ENCODE measurements around the gene RPAIN. TPM values are rescaled to one million over a fixed set of nuclear protein-coding genes. Genes with fewer than 3 reads are reported as not detected.
"Not testable (repeated sequence)": the region's sequence is repeated elsewhere in the genome, so short reads cannot be mapped to it uniquely, and the experiment has no call there.

RPAIN gene
- total RNA-seq, 2 experiments from 2014 or later, result 64.7 to 68.8 TPM

- Mint-ChIP-seq H3K27ac (peak overlapping the region; percentile 82), H3K4me1 (ENCODE audit: low read depth) (peaks cover 21% of the 10 kb centered on the region), H3K36me3 (ENCODE audit: low read depth) (peaks cover 43% of the 10 kb centered on the region)
- H3K4me3 Mint-ChIP-seq; intact Hi-C loops (cut with micrococcal nuclease); H3K9me3 Mint-ChIP-seq; H3K27me3 Mint-ChIP-seq (ENCODE audit: low read depth); DNase-seq: not testable (repeated sequence)
- CTCF ChIA-PET, result interaction anchor here (3.2 kb wide), 1 partner anchor 8 kb away, joined by 11 read pairs; the partner anchor contains the start of gene C1QBP
Observed at GRCh38 chr17:5431234-5431633, 11.3 kb downstream of the RPAIN start.

GRCh38 chr17:5431949-5432556 is 12.1 kb downstream of the RPAIN start:
- intact Hi-C loops (cut with micrococcal nuclease), result no loop called here
- Mint-ChIP-seq H3K36me3 (ENCODE audit: low read depth) (peaks cover 49% of the 10 kb centered on the region), H3K9me3 (no peaks in the 10 kb centered on the region), H3K27me3 (ENCODE audit: low read depth) (no peaks in the 10 kb centered on the region), H3K4me3 (no peak overlapping the region), H3K4me1 (ENCODE audit: low read depth) (peaks cover 29% of the 10 kb centered on the region), H3K27ac (peak overlapping the region; percentile 82)
- CTCF ChIA-PET, result interaction anchor here (0.6 kb wide), 1 partner anchor 235 kb away, joined by 4 read pairs; no protein-coding TSS in a partner anchor
- DNase-seq, result no peak

GRCh38 chr17:5434984-5435383 is 15.0 kb downstream of the RPAIN start:
- no peak overlapping the region for H3K4me3 Mint-ChIP-seq
- H3K27ac Mint-ChIP-seq, result peak overlapping the region; percentile 73
- peaks cover 55% of the 10 kb centered on the region for H3K36me3 Mint-ChIP-seq (ENCODE audit: low read depth)
- intact Hi-C loops (cut with micrococcal nuclease), result loop anchor here (5.0 kb wide), 2 partner anchors 138 to 468 kb away; partner anchors contain the start of gene SPAG7
- DNase-seq, result no peak
- peaks cover 45% of the 10 kb centered on the region for H3K4me1 Mint-ChIP-seq (ENCODE audit: low read depth)
- CTCF ChIA-PET, result interaction anchor here (0.7 kb wide), 1 partner anchor 17 kb away, joined by 3 read pairs; no protein-coding TSS in a partner anchor
- no peaks in the 10 kb centered on the region for H3K27me3 Mint-ChIP-seq (ENCODE audit: low read depth)
- no peaks in the 10 kb centered on the region for H3K9me3 Mint-ChIP-seq

GRCh38 chr17:5435781-5436315 is 15.9 kb downstream of the RPAIN start:
- Mint-ChIP-seq H3K27ac (peak overlapping the region; percentile 73), H3K4me3 (peak overlapping the region; percentile 47)
- intact Hi-C loops (cut with micrococcal nuclease), result loop anchor here (5.0 kb wide), 2 partner anchors 139 to 469 kb away; partner anchors contain the start of gene SPAG7

GRCh38 chr17:5437721-5438317 is 17.8 kb downstream of the RPAIN start:
- no peak for DNase-seq
- intact Hi-C loops (cut with micrococcal nuclease), result loop anchor here (2.0 to 5.0 kb wide), 3 partner anchors 31 to 471 kb away; partner anchors contain the start of genes DHX33 and SPAG7
- CTCF ChIA-PET, result interaction anchor here (0.6 to 2.3 kb wide), 3 partner anchors 15 to 1048 kb away, joined by 3 to 7 read pairs (median 7); no protein-coding TSS in a partner anchor
- no peaks in the 10 kb centered on the region for H3K27me3 Mint-ChIP-seq (ENCODE audit: low read depth)
- H3K27ac Mint-ChIP-seq, result peak overlapping the region; percentile 83
- peaks cover 43% of the 10 kb centered on the region for H3K4me1 Mint-ChIP-seq (ENCODE audit: low read depth)
- peak overlapping the region; percentile 81 for H3K4me3 Mint-ChIP-seq
- H3K9me3 Mint-ChIP-seq, result no peaks in the 10 kb centered on the region
- H3K36me3 Mint-ChIP-seq (ENCODE audit: low read depth), result peaks cover 45% of the 10 kb centered on the region

More at GRCh38 chr17:5435781-5436315, 15.9 kb downstream of the RPAIN start:
- H3K27me3 Mint-ChIP-seq (ENCODE audit: low read depth); CTCF ChIA-PET; H3K9me3 Mint-ChIP-seq; DNase-seq: not testable (repeated sequence)
- Mint-ChIP-seq H3K4me1 (ENCODE audit: low read depth) (peaks cover 44% of the 10 kb centered on the region), H3K36me3 (ENCODE audit: low read depth) (peaks cover 50% of the 10 kb centered on the region)

- intact Hi-C loops (cut with micrococcal nuclease), result loop anchor here (1.0 to 5.0 kb wide), 8 partner anchors 20 to 472 kb away; partner anchors contain the start of genes DERL2, DHX33, MIS12 and NUP88
- peak within 1 kb of the TSS; percentile 88 for H3K27ac Mint-ChIP-seq
- peaks cover 41% of the 10 kb centered on the region for H3K4me1 Mint-ChIP-seq (ENCODE audit: low read depth)
- H3K36me3 Mint-ChIP-seq (ENCODE audit: low read depth), result peaks cover 44% of the 10 kb centered on the region
- H3K4me3 Mint-ChIP-seq, result peak within 1 kb of the TSS; percentile 81
- H3K27me3 Mint-ChIP-seq (ENCODE audit: low read depth), result no peaks in the 10 kb centered on the region
- peak; percentile 94 for DNase-seq
- no peaks in the 10 kb centered on the region for H3K9me3 Mint-ChIP-seq
- CTCF ChIA-PET, result interaction anchor here (0.6 to 2.6 kb wide), 26 partner anchors 9 to 1200 kb away, joined by 3 to 12 read pairs (median 4); partner anchors contain the start of genes DHX33, NUP88 and ZNF594
Observed at GRCh38 chr17:5438716-5439445, 18.9 kb downstream of the RPAIN start, which contains the start of gene C1QBP. Gene C1QBP, minus strand, starts transcription at chr17:5439155. Its CDS starts 82 bp downstream, at chr17:5439073.

GRCh38 chr17:5439446-5439764 is 19.4 kb downstream of the RPAIN start:
- Mint-ChIP-seq H3K4me1 (ENCODE audit: low read depth) (peaks cover 39% of the 10 kb centered on the region), H3K36me3 (ENCODE audit: low read depth) (peaks cover 43% of the 10 kb centered on the region), H3K27me3 (ENCODE audit: low read depth) (no peaks in the 10 kb centered on the region), H3K4me3 (peak overlapping the region; percentile 81), H3K27ac (peak overlapping the region; percentile 88), H3K9me3 (no peaks in the 10 kb centered on the region)
- CTCF ChIA-PET, result interaction anchor here (0.5 to 2.6 kb wide), 29 partner anchors 9 to 1199 kb away, joined by 3 to 12 read pairs (median 4); partner anchors contain the start of genes DHX33, NUP88 and ZNF594
- DNase-seq, result no peak
- intact Hi-C loops (cut with micrococcal nuclease), result loop anchor here (1.0 to 5.0 kb wide), 8 partner anchors 20 to 472 kb away; partner anchors contain the start of genes DERL2, DHX33, MIS12 and NUP88

- CTCF ChIA-PET, result no interaction called here
- Mint-ChIP-seq H3K9me3 (no peaks in the 10 kb centered on the region), H3K4me3 (no peak overlapping the region), H3K36me3 (ENCODE audit: low read depth) (peaks cover 29% of the 10 kb centered on the region), H3K27ac (no peak overlapping the region), H3K4me1 (ENCODE audit: low read depth) (peaks cover 11% of the 10 kb centered on the region), H3K27me3 (ENCODE audit: low read depth) (no peaks in the 10 kb centered on the region)
- DNase-seq, result no peak
- intact Hi-C loops (cut with micrococcal nuclease), result no loop called here
Observed at GRCh38 chr17:5443728-5444127, 23.7 kb downstream of the RPAIN start.

GRCh38 chr17:5444209-5444608 is 24.2 kb downstream of the RPAIN start:
- CTCF ChIA-PET, result no interaction called here
- H3K36me3 Mint-ChIP-seq (ENCODE audit: low read depth), result peaks cover 31% of the 10 kb centered on the region
- H3K27ac Mint-ChIP-seq, result no peak overlapping the region
- H3K27me3 Mint-ChIP-seq (ENCODE audit: low read depth), result no peaks in the 10 kb centered on the region
- H3K4me1 Mint-ChIP-seq (ENCODE audit: low read depth), result peaks cover 10% of the 10 kb centered on the region
- intact Hi-C loops (cut with micrococcal nuclease), result no loop called here
- H3K9me3 Mint-ChIP-seq, result no peaks in the 10 kb centered on the region
- no peak for DNase-seq
- H3K4me3 Mint-ChIP-seq, result no peak overlapping the region

GRCh38 chr17:5446786-5447185 is 26.8 kb downstream of the RPAIN start:
- Mint-ChIP-seq H3K9me3 (no peaks in the 10 kb centered on the region), H3K4me3 (no peak overlapping the region), H3K27me3 (ENCODE audit: low read depth) (no peaks in the 10 kb centered on the region), H3K27ac (no peak overlapping the region), H3K36me3 (ENCODE audit: low read depth) (peaks cover 43% of the 10 kb centered on the region), H3K4me1 (ENCODE audit: low read depth) (no peaks in the 10 kb centered on the region)
- DNase-seq, result no peak
- CTCF ChIA-PET, result no interaction called here
- intact Hi-C loops (cut with micrococcal nuclease), result no loop called here

GRCh38 chr17:5464717-5465507 is 44.9 kb downstream of the RPAIN start:
- Mint-ChIP-seq H3K27ac (no peak overlapping the region), H3K36me3 (ENCODE audit: low read depth) (peaks cover 29% of the 10 kb centered on the region), H3K4me3 (no peak overlapping the region), H3K4me1 (ENCODE audit: low read depth) (peaks cover 35% of the 10 kb centered on the region), H3K27me3 (ENCODE audit: low read depth) (no peaks in the 10 kb centered on the region), H3K9me3 (no peaks in the 10 kb centered on the region)
- CTCF ChIA-PET, result no interaction called here
- intact Hi-C loops (cut with micrococcal nuclease), result no loop called here
- DNase-seq, result no peak

Measured in activated naive CD4-positive, alpha-beta T cell treated with anti-CD3 and anti-CD28 coated beads for 36 hours (primary cell).